SK-N-MC (cell line): Measurements from ENCODE around the gene AGAP1.

ENCODE experiments used
- EZH2 ChIP-seq: fragments of 200-600 bp; sonication (generic); IDR thresholded peaks from one replicate; pipeline ENCODE4 v1.6.1; 2017; ENCODE audit warnings: antibody characterized with exemption
- FOXP2 ChIP-seq: optimal IDR thresholded peaks from 2 replicates; pipeline ENCODE3; 2011; ENCODE audit warnings: mild to moderate bottlenecking, moderate library complexity; ENCODE audit not compliant: insufficient read depth; ENCODE audit errors: extremely low read length, control extremely low read depth
- POLR2AphosphoS5 ChIP-seq: IDR thresholded peaks from 2 replicates; pipeline ENCODE4 v1.6.1; 2012; ENCODE audit warnings: mild to moderate bottlenecking, low read depth, low read length, borderline replicate concordance

DNA sequence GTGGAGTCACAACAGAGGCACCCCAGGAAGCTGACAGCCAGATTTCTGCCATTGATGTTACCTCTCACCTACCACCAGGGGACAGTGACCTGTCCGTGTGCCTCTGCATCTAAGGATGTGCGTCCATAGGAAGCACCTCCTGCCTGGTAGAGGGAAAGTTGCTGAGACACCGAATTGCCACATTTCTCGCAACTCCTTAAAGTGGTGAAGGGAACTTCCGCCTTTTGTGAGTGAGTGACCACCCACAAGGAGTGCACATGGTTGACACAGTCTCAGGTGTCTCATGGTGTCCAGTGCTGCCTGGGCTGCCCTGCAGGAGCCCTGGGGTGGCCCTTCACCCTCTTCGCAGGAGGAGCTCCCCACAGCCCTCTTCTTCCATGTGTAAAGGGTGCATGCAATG lies 472.6 kb downstream of the AGAP1 start:
- no peak for TF ChIP-seq EZH2
- TF ChIP-seq POLR2AphosphoS5 = no peak
- no peak for TF ChIP-seq FOXP2
